Activated CD4-positive, alpha-beta T cell treated with anti-CD3 and anti-CD28 coated beads, Interleukin-2, Interleukin-6, amounts not matched to agents 100 ng/mL and 50 ng/mL, durations not matched to agents 16 hours and 8 hours (primary cell): Measurements from ENCODE around the gene HIP1.
"Not testable (repeated sequence)": the region's sequence is repeated elsewhere in the genome, so short reads cannot be mapped to it uniquely, and the experiment has no call there.

Experiments used
- DNase-seq: peaks from one replicate; pipeline ENCODE4 v3.0.0-alpha.2; 2020

HIP1 gene

DNA sequence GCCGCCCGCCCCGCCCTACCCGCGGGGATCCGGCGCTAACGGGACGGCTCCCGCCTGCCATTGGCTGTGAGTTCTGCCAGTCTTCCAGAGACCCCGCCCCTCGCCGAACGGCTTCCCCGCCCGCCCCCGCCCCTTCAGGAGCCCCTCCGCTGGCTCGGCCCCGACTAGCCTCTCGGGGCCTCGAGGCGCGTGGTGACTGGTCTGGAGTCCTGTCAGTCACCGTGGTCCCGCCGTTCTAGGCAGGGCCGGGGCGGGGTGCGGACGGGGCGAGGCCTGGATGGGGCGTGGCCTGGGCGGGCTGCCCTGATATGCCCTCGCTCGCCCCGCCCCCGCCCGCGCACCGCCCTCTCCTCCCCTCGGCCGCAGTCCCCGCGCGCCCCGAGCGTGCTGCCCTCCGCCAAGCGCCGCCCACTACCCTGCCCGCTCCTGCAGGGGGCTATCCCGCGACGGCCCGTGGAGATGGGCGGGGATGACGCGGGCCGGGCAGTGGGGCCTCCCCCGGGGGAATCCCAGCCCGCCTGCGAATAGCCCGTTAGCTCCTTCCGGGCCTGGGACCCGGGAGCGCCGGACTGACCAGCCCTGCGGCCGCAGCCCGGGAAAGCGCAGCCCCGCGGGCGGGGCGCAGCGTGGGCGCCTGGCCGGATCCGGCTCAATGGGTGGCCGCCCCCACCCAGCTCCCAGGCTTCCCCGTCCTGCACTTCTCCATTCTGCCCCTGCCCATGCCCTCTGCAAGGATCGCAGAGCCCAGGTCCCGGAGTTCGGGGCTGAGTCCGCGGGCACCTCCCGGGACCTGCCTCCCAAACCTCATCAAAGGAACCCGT, 444 bp upstream of the HIP1 start:
- DNase-seq, result peak; percentile 99

DNA sequence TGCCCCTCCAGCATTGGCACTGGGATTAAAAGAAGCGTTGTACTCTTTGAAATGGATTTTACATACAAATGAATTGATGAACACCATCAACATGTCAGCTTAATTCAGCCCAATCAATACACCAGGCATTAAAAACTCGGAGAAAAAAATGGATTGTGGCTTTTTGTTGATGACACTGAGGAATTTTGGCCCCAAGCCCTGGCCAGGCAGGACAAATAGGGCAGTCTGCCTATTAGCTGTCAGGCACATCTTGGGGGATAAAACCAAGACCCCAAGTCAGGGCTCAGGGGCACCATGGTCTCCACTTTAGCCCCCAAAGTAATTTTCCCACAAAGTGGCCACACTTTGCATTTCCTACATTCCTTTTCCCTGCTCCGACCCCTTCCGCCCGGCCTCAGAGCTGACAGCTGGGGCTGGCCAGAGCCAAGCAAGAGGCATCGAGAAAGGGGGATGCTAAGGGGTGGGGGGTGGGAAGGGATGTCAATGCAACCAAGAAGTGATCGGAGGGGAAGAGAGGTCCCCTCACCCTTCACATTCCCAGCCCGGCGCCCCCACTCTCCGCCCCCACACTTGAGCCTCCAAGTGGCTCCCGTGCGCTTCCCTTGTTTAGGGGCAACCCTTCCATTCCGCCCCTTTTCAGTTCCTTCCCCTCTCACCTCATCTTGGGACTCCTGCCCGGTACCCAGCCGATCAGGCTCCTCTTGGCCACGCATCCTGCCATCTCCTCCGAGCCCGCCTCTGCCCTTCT, 711 bp downstream of the HIP1 start:
- no peak for DNase-seq

DNA sequence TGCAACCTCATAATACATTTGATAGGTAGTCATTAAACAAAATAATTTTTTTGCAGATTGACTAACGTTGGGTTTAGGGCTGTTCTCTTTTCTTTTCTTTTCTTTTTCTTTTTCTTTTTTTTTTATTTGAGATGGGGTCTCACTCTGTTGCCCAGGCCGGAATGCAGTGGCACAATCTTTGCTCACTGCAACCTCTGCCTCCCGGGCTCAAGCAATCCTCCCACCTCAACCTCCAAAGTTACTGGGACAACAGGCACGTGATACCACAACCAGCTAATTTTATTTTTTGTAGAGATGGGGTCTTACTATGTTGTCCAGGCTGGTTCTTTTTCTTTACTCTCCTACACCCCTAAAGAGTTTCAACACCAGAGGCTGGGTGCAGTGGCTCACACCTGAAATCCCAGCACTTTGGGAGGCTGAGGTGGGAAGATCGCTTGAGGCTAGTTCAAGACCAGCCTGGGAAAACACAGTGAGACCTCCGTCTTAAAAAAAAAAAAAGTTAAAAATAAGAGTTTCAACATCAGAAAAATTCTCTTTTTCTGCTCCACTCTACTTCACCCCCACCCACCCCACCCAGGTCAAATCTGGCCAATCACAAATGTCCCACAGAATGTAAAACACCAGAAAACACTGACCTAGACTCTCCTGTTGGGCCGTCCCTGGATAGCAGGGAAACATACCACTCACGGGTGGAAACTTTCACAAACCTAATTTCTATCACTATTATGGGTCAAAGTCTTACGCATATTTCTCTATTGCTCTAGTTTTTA, 3.0 kb downstream of the HIP1 start:
- DNase-seq, result no peak

DNA sequence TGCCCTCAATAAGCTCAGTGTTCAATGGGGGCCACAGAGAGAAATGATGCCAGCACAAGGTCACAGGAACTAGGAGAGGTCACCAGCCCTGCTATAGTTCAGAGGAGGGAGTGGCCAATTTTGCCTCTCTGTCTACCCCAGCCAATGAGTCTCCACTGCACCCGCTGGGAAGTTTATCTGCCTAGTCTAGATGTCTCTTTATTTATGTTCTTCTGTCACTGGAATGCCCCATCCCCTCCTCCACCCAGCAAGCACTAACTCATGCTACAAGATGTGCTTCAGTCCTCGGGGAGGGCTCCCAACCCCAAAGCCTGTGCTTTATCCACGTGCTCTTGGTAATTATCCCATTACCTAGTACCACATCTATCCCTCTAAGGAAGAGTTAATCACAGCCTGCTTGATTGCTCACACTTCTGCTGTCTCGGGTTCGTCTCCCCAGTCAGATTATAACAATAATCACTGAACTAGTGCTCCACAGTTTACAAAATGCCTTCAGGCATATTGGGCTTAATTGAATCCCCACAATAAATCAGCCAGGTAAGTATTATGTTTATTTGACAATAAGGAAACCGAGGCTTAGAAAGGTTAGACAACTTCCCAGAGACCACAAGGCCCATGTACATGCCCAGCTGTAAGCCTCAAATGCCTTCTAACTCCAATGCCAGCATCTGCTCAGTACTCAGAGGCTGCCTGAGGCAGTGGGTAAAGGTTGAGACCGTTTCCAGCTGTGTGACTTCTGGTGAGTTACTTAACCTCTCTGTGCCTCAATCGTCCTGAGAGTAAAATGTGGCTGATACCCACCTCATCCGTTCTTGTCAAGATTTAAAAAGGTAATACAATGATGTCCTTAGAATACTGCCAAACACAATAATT, 3.9 kb downstream of the HIP1 start:
- DNase-seq, result no peak

DNA sequence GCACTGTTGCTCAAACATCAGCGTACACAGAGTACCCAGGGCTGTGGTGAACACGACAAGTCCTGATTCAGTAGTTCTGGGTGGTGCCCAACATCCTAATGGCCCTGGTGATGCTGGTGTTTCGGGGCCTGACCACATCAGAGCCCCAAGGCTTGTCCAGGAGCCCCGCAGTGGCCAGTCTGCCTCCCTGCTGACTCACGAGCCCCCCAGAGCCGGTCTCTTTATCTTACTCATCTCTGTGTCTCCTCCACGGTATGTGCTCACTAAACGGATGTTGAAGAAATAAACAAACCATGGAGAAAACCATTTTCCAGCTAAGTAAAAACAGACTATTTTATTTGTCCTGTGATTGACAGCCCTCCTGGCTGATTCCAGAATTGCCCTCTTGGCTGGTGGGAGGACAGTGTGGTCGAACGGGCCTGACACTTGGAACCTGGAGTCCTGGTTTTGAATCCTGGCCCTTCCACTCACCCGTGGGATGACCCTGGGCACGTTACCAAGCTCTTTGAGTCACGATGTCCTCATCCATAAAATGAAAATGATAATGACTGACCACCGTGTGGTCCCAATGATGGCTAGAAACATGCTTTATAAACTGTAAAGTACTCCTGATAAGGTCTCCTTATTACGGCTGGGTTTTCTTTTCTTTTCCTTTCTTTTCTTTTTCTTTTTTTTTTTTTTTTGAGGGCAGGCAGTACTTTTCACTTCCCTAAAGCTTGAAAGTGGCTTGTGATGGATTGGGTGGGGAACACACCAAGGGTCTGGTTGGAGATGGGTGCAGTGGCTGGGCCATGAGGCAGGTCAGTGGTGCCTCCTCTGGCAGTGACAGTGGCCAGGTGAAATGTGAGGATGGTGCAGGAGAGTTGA, 5.7 kb downstream of the HIP1 start:
- DNase-seq, result no peak

DNA sequence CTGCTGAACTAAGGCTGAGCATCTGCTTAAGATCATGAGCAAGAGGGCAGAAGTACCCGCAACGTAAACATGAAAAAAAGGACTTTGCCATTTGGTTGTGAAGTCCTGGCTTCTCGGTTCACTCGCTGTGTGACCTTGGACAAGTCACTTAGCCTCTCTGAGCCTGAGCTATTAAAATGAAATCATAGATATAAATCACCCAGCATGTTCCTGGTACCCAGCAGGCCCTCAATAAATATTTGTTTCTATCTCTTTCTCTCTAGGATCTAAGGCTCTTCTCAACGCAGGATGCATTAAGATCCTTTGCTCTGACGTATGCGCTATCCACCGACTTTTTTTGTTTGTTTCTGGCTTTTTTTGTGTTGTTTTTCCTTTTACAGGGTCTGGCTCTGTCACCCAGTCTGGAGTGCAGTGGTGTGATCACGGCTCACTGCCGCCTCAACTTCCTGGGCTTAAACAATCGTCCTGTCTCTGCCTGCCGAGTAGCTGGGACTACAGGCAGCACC, 6.7 kb downstream of the HIP1 start:
- no peak for DNase-seq

DNA sequence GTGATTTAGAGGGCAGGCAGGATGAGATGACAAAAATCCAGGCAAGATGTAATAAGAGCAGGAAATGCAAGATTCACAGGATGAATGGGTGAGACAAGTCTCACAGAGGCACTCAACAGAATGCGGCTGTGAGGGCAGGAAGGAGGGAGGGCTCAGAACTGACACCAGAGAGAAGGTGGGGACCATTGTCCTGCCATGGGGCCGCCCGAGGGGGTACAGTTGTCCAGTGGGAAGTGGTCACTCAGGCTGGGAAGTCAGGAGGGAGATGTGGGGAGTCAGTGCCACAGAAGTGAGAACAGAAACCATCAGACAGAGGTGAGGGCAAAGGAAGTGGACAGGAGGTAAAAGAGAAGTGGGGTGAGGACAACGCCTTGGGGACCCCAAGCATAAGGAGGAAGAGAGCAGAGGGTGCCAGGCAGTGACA, 8.9 kb downstream of the HIP1 start:
- peak; percentile 14 for DNase-seq

DNA sequence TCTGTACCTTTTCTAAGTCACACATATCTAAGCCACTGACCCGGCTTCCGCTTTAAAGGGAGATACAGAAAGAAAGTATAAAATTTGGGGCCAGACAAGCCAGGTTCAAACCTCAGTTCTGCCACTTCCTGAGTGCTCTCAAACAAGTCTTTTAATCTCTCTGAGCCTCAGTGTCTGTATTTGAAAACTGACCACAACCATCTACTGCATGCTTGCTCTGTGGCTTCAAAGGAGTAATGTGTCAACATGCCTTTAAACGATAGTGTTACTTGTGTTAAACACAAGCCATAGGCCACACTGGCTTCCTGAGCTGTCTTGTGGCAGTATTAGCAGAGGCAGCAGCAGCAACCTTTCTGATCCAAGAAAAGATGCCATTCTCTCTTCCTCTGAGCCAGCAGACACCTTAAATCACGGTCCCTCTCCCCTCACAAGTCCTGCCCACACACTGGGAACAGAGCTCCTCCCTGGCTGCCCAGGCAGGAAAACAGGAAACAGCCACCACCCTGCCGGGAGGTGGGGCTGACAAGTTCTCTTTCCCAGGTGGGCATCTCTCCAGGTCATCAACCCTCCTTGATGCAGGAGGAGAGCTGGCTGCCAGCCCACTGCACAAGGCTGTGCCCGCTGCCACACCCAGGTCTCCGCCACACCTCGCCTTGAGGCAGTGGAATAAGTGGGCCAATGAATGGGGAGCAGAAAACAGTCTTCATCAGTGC, 10.7 kb downstream of the HIP1 start:
- peak; percentile 55 for DNase-seq

DNA sequence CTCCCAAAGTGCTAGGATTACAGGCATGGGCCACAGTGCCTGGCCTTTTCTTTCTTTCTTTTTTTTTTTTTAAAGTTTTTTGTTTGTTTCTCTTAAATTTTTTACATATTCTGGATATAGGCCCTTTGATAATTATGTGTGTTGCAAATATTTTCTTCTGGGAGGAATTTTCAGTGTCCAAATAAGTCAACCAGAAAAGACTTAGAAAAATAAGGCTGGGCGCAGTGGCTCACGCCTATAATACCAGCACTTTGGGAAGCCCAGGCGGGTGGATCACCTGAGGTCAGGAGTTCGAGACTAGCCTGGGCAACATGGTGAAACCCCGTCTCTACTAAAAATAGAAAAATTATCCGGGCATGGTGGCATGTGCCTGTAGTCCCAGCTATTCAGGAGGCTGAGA, 11.4 kb downstream of the HIP1 start:
- not testable (repeated sequence) for DNase-seq

DNA sequence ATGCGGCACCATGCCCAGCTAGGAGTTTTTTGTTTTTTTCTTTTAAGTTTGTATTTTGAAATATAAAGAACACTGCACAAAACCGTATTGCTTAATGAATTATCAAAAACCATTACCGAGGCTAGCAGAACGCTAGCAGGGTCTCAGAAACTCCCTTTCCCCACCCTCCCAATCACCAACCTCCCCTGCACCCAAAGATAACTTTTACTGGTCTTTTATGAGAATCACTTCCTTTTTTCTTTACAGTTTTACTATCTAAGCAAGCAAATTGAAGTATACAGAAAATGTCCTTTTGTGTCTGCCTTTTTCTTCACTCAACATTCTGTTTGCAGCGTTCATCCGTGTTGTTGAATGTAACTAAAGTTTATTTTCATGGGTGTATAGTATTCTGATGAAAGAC, 13.4 kb downstream of the HIP1 start:
- DNase-seq, result no peak

DNA sequence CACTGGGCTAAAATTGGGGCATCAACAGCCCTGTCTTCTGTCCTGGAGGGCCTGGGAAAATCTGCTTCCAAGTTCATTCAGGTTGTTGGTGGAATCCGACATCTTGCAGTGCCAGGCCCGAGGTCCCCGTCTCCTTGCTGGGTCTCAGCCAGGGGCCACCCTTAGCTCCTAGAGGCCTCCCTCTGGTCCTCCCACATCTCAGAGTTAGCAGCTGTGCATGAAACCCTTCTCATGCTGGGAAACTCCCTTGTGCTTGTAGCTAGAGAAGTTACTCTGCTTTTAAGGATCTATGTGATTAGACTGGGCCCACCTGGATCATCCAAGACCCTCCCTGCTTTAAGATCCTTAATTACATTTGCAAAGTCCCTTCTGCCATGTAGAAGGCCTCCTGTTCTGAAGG, 15.3 kb downstream of the HIP1 start:
- no peak for DNase-seq

DNA sequence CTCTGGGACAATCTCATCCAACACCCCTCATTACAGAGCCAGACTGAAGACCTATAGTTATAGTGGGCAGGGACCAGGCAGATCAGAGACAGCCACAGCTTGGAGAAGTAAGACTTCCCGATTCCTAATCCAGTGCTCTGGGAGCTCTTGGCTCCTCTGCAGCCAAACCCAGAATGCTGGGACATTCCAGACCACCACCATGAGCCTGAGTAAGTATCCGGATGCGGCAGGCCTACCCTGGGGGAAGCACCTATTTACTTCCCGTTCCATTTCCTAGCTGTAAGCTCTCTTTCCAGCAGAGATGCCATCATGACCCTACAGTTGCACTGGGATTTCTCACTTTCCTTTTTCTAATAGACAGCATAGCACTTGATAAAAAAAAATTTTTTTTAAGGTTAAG, 16.4 kb downstream of the HIP1 start:
- DNase-seq, result no peak

DNA sequence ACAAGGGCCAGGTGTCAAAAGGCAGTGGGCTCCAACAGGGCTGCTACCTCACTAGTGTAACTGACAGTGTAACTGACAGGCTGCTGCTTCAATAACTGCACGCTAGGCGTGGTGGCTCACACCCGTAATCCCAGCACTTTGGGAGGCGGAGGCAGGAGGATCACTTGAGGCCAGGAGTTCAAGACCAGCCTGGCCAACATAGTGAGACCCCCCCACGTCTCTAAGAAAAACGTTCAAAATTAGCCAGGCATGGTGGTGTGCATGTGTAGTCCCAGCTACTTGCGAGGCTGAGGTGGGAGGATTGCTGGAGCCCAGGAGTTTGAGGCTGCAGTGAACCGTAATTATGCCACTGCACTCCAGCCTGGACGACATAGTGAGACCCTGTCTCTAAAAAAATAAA, 16.8 kb downstream of the HIP1 start:
- DNase-seq, result not testable (repeated sequence)

DNA sequence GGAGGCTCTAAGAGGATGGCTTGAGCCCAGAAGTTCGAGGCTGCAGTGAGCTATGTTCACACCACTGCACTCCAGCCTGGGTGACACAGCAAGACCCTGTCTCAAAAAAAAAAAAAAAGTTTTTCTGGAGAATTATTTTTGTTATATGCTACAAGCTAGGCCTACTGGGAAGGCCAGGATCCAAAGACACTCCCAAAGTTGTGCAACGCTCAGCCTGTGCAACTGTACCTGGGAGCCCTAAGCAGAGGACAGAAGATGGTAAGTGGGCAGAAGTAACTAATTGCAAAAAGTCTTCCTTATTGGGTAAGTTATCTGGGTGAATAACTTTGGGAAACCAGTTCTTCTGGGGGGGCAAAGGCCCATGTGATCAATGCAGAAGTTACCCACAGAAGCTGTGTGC, 17.3 kb downstream of the HIP1 start:
- no peak for DNase-seq

DNA sequence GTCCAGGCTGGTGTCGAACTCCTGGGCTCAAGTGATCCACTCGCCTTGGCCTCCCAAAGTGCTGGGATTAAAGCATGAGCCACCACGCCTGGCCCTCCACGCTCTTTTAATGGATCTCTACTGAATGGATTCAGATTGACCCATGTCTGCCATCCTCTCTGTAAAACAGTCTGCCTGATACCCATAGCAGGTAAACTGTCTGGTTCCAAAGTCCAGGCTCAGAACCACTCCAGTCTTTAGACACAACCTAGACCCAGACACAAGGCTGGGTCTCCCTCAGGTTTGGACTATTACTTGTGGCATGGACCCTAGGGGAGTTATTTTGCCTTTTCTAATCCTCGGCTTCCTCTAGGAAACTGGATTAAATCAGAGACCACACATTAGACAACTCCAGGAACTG, 19.1 kb downstream of the HIP1 start:
- DNase-seq, result no peak

DNA sequence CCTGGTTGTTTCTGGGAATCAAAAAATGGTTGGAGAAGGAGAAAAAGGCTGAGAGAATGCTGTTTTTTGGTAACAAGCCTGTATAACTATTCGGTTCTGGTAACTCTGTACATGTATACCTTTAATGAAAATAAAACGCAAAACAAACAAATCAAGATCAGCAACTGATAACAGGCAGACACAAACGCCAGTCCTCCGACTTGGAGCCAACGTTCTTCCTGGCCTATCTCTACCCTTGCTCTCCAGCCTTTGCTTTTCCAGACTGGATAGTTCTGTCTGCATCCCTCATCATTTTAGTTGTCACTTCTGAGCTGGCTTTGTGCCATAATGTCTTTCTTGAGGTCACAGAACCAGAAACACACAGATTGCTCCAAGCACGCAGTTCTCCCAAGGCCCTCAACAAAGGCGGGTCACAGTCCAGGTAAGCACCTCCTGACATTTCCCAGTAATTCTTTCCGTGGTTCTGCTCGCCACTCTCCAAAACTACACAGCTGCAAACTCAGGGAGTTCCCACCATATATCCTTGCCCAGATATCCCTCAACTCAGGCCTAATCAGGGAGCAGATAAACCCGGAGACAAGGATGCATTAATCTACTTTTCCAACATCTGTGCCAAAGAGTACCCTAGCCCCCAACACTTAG, 20.2 kb downstream of the HIP1 start:
- no peak for DNase-seq

DNA sequence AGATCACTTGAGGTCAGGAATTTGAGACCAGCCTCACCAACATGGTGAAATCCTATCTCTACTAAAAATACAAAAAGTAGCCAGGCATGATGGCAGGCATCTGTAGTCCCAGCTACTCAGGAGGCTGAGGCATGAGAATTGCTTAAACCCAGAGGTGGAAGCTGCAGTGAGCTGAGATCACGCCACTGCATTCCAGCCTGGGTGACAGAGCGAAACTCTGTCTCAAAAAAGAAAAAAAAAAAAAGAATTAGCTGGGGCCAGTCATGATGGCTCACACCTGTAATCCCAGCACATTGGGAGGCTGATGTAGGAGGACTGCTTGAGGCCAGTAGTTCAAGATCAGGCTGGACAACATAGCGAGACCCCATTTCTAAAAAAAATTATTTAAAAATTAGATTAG, 21.0 kb downstream of the HIP1 start:
- not testable (repeated sequence) for DNase-seq

DNA sequence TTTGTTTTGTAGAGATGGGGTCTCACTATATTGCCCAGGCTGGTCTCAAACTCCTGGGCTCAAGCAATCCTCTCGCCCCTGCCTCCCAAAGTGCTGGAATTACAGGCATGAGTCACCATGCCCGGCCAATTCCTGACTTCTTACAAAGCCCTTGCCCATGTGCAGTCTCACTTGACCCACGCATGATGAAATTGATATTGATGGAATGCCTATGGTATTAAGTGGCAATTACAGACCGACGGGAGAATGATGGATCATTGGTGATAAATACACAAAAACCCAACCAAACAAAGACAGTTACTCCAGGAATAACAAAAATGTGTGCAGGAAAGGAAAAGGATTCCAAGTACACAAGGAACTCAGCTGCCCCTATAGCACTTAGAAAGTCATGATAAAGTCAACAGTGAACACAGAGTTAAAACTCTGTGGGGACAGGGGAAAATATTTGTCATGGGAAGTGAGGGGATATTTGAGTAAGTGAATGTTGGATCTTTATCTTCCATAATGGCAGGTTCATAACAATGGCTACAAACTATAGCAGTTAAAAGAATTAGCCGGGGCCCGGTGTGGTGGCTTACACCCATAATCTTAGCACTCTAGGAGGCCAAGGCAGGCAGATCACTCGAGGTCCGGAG, 21.6 kb downstream of the HIP1 start:
- DNase-seq, result no peak

DNA sequence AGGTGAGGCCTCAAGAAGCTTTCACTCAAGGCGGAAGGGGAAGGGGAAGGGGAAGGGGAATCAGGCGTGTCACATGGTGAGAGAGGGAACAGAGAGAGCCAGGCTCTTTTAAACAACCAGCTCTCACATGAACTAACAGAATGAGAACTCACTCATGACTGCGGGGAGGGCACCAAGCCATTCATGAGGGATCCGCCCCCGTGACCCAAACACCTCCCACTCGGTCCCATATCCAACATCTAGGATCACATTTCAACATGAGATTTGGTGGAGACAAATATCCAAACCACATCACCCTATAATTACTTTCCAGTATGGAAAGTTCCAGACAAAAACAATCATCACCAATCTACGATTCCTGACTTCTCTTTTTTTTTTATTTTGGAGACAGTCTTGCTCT, 22.9 kb downstream of the HIP1 start:
- DNase-seq, result no peak
